Smooth muscle cell of the brain vasculature (primary cell): ENCODE results near the gene LTBP2.

Experiments used
- DNase-seq: peaks from one replicate; pipeline ENCODE4 v3.0.0-alpha.2; 2012; ENCODE audit warnings: low read depth, low spot score

The LTBP2 gene

DNA sequence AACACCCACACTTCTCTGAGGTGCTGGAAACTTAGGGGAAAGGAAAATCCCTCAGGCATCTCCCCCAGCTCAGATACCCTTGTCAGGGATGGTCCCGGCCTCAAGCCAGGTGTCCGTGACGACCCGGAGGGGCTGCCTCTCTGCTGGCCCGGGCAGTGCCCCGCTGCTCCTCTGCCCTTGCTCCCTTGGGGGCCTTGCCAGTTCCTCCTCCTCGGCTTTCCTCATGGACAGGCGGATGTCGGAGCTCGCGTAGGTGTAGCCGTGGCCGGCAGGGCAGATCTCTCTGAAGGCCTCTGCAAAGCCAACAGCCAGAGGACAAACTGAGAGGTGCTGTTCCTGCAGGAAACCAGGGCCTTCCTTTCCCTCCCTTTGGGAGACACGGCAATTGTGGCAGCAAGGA is 83.6 kb downstream of the LTBP2 start:
- DNase-seq = no peak

DNA sequence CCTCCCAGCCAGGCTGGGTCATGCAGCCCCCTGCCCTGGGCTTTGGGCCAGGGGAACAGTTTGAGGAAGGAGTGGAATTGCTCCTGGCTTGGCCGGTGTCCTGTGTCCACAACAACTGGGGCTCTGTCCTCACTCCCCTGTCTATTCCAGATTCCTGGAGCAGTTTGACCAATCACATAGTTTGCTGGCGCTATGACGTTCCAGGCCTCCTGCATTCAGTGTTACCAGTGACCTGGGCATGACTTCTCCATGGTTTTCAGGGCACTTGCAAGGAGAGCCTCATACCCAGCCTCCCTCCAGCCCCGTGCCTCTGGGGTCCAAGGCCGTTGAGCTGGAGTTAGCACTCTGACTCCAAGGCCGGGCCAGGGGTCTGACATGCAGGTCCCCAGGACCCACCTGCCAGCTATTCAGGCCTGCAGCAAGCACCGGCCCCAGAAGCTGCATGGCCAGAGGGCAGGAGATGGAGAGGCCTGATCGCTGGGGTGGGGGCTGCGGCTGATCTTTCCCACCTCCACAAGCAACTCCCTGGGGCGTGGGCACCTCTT is 84.2 kb downstream of the LTBP2 start:
- no peak for DNase-seq

DNA sequence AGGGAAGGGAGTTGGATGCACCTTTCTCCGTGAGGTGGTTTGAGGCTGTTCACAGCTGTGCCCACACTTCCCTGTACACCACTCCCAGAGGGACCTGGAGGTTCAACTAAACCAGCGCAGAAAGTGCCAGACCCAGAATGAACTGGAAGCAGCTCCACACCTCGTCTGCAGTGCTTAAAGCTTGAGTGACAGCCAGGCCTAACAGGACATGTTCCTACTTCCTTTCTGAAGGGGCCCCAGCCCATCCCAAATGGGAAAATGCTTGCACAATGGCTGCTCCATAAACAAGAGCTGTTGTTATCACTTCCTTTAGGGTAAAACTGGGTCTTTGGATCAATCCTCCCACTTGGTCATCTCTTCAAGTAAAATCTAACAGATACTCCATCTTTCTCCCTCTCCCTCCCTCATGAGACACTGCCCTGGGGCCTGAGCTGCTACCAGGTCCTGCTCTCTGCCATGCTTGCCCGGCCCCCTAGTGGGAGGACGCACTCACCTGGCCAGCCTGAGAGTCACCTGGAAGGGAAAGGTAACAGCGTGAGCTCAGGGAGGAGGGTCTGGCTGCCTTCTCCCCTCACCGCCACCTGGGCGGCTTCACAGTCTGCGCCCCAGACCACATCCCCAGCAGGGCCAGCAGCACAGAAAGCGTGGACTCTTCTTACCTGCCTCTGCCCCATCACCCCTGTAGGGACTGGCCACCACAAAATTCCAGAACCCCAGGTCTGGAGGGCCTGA is 85.0 kb downstream of the LTBP2 start:
- no peak for DNase-seq

DNA sequence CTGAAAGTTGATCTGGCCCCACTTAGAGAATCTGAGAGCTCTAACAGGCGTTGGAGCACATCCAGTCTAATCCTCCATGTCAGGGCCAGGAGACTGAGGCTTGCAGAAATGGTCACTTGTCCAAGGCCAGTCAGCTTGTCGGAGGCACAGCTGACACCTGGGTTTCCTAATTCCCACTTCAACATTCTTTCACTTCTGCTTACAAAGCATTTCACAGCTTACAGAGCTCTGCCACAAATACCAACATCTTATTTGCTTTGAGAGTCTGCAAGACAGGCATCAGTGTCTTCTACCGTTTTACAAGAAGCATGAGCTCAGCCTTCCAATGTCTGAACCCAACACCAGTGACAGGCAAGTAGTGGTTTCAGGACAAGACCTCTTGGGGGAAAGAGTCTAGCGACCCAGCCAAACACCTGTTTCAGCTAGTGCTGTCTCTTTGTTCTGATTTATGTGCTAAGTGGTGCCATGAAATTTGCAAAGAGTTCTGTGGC is 86.6 kb downstream of the LTBP2 start:
- no peak for DNase-seq

- no peak for DNase-seq
These were observed 87.3 kb downstream of the LTBP2 start for GRCh38 chr14:74524812-74525135.

DNA sequence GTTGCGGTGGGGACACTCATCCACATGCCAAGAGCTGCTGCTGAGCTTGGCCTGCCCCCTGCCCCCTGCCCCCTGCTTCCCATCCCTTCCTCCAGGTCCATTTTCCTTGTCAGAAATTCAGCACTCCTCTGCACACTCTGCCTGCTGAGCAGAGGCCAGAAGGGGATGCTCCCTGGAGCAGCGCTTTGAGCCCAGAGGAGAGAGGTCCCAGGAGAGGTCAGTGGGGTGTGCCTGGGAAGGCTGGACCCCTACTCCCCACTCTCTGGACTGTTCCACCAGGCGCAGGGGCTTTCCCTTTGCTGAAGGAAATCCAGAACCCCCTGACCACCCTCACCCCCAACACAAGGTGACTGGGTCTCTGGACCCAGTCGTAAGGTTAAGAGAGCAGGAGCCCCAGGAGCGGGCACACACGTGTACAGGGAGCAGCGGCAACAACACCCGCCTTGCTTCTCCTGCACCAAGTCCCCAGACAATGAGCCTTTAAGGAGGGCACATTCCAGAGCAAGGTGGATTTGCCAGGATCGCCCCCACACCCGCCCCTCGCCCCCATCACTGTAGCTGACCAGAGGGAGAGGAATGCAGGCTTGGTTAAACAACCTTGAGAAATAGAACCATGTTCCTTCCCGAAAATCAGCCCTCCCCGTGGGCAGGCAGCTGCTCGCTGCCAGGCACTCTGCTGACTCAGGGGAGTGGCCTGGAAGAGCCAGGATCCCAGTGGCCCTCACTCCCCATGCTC is 87.8 kb downstream of the LTBP2 start:
- no peak for DNase-seq

GRCh38 chr14:74522740-74523139 is 89.3 kb downstream of the LTBP2 start:
- no peak for DNase-seq

DNA sequence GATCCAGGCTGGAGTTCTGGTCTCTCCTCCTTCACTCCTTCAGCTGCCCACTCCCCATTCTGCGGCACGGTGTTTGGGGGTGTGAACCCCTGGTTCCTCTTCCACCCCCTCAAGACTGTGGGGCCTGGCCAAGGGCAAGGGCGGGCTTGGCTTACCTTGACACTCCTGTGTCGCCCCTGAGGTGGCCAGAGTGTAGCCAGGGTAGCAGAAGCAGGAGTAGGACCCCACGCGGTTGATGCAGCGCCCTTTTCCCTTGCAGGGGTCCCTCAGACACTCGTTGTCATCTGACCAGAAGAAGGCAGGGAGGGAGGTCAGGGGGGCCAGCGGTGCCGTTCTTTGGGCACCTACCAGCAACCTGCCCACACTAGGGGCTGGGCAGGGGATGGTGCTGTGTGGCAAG is 90.3 kb downstream of the LTBP2 start:
- DNase-seq = no peak

DNA sequence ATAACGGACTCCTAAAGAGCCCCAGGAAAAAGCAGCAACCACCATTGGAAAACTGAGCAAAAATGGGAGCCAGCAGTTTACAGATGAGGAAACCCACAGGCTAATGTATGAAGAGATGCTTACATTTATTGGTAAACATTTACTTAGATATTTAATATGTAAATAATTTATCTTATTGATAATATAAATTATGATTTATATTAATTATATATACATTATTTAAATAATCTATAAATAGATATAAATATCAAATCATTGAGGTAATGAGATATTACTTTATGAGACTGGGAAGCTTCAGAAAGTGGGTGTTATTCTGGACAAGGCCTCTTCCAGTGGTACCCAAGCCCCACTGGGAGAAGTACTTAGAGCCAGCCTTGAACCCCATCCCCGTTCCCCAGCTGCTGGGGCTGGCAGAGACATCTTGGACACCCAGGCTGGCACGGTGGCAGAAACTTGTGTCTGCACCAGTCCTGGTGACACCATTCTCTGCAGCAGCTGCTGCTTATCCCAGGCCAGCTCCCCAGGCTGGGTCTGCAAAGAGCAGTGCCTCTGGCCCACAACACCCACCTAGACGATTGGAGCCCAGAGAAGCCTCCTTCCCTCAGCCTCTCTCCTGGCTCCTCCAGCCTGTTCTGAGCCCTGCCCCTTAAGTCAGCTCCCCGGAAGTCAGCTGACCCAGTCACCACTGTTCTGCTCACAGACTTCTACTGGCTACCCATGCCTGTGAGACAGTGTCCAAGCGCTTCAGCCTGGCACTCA is 92.5 kb downstream of the LTBP2 start:
- DNase-seq = no peak

DNA sequence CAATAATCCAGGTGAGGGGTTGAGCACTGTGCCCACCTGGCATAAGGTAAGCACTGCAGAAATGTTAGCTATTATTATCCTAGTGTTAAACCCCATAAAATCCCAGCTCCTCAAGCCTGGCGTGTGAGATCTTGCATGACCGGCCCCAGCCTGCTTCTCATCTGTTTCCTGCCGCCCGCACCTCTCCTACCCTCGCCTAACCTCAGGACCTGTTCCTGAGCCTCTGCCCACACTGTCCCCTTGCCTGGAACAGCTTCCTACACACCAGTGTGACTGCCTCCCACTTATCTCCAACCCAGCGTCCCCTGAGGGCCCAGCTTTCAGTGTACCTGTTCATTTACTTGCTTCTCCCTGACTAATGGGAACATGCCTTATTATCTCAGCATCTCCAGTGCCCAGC is 93.8 kb downstream of the LTBP2 start:
- no peak for DNase-seq

- no peak for DNase-seq
These were observed 94.3 kb downstream of the LTBP2 start for GRCh38 chr14:74517731-74518130.

GRCh38 chr14:74516451-74517160 is 95.4 kb downstream of the LTBP2 start:
- no peak for DNase-seq

DNA sequence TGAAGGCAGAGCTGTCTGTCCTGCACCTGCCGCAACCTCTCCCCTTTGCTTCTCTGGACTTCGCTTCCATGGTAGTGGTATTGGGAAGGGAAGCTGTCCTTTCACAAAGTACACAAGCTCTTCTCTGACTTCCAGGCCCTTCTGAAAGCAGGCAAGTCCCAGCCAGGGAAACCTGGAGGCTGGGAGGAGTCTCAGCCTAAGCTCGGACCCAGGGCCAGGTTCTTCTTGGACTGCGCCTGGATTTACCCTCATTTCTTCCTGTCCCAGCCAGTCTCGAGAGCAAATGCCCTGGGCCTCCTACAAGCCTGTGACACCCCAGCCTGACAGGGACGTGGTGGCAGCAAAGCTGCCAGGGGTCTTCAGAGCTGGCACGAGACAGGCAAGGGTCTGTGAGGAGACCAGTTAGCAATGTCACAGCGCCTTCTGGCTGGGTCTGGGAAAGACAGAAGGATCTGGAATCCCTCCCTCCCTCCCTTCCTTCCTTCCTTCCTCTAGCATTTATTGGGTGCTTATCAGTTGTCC is 96.1 kb downstream of the LTBP2 start:
- no peak for DNase-seq

GRCh38 chr14:74514471-74514941 is 97.5 kb downstream of the LTBP2 start:
- DNase-seq = peak; percentile 51

DNA sequence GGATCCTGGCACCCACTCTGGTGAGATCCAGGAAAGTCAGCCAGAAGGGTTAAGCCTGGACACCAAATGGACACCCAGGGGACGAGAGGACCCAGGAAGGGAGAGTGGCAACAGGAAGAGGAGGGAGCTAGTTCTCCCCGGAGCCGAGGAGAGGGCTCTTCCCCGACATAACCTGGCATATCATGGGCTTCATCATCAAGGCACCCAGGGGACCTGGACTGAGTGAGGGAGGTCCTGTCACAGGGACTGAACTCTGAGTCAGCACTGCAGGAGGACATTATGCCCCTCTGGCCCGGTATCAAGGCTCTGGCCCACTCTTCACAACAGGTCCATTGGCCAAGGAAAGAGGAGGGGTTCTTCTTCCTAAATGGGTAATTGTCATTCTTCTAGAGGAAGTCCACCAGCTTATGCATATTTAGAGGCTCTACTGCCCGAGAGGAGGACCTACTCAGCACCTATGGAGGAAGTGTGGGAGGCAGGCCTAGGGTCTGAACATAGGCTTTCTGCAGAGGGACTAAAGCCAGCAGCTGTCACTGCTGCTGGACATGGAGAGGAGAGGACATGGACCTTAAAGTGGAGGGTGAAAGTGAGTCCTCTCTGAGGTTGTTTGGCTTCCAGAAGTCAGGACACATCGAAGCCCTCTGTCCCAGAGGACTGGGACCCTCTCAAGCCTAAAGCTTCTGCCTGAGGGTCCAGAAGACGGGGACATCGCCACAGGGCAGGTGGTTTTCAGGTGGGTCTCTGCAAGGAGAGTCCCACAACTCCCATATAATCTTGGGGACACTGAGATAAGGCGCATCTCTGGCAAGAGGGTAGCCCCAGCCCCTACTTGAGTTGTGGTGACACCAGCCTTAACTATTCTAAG is 99.8 kb downstream of the LTBP2 start:
- DNase-seq = no peak

DNA sequence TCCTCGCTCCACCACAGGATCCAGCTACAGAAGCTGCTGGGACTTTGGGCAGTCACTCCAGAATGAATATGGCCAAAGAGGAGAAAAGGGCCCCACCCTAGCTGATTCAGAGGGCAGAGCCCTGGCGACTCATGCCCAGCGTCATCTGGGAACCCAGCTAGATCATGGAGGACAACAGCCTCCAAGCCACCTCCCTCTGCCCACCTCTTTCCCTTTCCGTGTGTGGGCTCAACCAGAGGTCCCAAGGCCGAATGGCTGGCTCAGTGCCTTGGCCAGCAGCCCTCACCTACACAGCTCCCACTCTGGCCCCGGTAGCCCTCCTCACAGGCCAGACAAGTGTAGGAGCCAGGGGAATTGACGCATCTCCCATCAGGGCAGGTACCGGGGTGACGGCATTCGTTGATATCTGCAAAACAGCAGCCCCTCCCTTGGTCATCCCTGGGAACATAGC is 101.1 kb downstream of the LTBP2 start:
- no peak for DNase-seq

- DNase-seq = no peak
These were observed 101.7 kb downstream of the LTBP2 start for GRCh38 chr14:74510223-74510931.

- DNase-seq = no peak
These were observed 102.3 kb downstream of the LTBP2 start for GRCh38 chr14:74509587-74510222.

- DNase-seq = no peak
These were observed 103.1 kb downstream of the LTBP2 start for GRCh38 chr14:74508844-74509428.
